SU-DHL-6 (cell line): ENCODE results near the gene ST8SIA5.

Experiments used
- CTCF ChIP-seq: fragments of 200-600 bp; sonication (generic); IDR thresholded peaks from one replicate; pipeline ENCODE4 v1.5.1; 2017; ENCODE audit warnings: antibody characterized with exemption, mild to moderate bottlenecking, low read length, moderate library complexity; ENCODE audit not compliant: insufficient read depth, poor library complexity, severe bottlenecking
- EZH2phosphoT487 ChIP-seq: fragments of 200-600 bp; sonication (generic), shearing (Covaris generic); conservative IDR thresholded peaks from 2 replicates; pipeline ENCODE4 v1.6.1; 2018; ENCODE audit warnings: mild to moderate bottlenecking, antibody characterized with exemption, low read length, moderate library complexity, mixed read lengths

GRCh38 chr18:46734981-46735380, 21.9 kb downstream of the ST8SIA5 start:
- TF ChIP-seq CTCF (no peak), EZH2phosphoT487 (no peak)
